Islet precursor cell (in vitro differentiated cells): Measurements from ENCODE around the gene MERTK.
"Not testable (repeated sequence)": the region's sequence is repeated elsewhere in the genome, so short reads cannot be mapped to it uniquely, and the experiment has no call there.

ENCODE experiments used
- DNase-seq: peaks from one replicate; pipeline ENCODE4 v3.0.0-alpha.2; 2018

Gene MERTK

DNA sequence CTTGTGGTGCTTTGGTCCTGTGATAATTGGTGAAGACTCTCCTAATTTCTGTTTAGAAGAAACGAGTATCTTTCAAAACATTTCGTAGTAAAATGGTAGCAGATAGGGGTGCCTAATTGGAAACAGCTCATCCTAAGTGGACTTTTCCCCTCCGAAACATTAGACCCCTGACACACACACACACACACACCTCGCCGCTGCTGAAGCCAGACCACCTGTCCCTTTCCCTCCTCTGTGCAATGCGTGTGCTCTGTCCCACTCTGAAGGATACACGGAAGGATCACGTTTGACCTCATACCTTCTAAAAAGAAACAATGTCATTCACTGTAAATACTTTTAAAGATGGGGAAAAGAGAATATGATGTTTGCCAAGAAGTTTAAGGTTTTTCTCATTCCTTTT lies 120.4 kb downstream of the MERTK start:
- DNase-seq, result no peak

DNA sequence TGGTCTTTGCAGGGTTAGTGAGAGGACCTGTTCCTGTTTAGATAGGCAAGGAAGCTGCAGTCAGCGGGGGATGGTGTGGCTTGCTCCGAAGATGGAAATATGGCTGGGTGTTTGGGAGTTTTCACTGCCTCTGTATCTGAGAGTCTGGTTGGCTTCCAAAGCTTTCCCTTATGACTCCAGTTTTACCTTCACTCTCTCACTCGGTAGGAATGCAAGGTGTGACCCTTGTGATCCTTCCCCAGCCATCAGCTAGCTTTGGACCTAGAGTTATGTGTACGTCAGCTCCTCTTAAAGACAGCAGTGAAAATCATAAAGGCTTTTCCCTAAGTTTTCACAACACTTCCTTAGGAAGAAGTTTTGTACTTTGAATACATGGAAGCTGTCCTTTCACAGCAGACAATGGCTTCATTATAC lies 121.2 kb downstream of the MERTK start:
- DNase-seq, result no peak

DNA sequence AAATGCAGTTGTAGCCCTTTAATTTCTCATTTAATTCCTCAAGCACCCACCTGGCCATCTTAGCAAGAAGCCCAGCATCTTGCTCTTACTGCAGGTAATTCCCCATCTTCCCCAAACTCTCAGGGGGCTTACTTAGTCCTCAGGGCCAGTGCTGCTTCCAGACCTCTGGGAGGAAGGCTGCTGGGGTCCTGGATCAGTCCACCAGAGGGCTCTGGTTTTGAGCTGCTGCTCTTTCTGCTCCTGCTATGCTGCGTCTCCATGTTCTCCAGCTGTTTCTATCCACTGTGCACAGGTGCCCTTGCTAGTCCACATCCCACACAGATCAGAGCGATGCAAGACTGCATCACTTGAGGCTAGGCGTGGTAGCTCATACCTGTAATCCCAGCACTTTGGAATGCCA lies 122.2 kb downstream of the MERTK start:
- peak; percentile 61 for DNase-seq

DNA sequence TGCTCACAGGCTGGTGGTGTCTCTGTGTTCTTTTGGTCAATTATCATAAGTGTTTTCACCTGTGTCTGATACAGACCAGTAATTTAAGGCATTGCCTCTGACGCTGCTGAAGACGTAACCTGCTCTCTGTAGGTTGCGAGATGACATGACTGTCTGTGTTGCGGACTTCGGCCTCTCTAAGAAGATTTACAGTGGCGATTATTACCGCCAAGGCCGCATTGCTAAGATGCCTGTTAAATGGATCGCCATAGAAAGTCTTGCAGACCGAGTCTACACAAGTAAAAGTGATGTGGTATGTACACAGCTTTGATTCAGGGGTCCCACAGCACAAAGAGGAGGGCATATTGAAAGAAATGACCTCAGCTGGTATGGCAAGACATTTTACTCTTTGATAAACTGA lies 122.9 kb downstream of the MERTK start:
- DNase-seq, result peak; percentile 62

DNA sequence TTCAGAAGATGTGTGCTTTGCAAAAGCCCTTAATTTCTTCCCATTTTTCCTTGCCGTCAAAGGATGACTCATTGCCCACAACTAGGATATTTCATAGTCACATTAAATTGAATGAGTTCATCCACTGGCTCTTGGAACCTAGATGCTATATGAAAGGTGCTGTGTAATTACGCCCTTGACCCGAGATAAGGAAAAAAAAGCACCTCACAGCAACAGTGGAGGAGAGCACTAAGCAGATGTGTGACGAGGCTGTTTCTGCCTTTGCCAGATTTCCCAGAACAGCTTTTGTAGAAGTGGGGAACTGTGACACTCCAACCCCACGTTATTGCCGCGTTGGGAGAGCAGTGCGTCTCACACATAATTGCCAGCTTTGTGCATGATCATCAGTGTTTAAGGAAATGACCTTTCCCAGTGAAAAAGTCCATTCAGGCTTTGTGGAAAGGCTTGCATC lies 123.4 kb downstream of the MERTK start:
- DNase-seq, result no peak

DNA sequence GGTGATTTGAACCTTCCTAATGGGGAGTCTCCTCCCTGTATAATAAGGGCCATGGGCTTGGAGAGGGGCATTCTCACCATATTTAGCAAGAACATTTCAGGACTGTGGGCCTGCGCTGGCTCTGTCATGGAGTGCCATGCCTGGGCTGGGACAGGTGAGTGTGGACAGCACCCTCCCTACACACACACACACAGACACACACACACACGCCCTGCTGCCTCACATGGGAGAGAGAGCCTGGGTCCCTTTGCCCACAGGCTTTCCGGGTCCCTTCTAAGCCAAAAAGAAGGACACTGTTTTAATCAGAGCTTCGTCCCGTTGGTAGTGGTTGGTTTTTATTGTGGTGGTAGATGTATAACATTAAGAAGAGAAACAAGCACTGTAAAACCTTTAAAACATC lies 125.3 kb downstream of the MERTK start:
- no peak for DNase-seq

DNA sequence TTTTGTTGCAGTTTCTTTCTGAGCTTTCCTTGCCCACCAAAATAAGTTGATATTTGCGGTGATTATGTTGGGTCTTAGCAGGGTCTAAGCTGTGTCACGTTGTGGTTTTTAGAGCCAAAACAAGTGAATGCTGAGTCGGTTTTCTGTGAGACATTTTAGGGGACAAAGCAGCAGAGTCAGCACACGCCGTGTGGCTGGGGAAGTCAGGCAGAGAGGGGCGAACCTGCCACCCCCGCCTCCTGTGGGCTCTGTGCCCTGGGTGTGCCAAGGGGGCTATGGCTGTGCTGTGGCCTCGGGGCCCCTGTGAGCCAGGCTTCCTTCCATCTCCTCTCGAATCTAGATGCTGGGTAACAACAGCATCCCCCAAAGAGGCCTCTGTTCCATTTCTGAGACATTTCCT lies 125.8 kb downstream of the MERTK start:
- no peak for DNase-seq

DNA sequence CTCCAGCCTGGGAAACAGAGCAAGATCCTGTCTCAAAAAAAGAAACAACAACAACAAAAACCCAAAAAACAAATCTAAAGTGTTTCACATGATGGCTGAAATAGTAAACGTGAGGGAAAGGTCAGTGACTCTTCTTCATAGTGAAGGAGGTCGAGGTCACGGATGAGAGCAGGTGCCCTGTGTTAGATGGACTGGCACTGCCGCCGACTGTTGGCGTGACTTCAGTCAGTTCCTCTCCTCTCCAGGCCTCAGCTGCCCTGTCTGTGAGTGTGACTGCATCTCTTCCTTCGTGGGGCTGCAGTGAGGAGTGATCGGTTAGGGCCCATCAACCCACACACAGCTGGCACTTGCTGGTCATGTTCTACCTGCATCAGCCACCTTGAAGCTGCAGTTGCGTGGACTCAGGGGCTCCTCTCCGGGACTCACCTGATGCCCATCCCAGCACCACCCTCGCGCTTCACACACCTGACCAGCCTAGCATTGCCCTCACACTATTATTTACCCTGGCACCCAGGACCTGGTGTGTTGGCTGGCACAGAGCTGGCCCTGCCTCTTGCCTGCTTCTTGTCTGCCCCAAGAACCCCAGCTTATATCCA lies 126.6 kb downstream of the MERTK start:
- DNase-seq, result no peak

DNA sequence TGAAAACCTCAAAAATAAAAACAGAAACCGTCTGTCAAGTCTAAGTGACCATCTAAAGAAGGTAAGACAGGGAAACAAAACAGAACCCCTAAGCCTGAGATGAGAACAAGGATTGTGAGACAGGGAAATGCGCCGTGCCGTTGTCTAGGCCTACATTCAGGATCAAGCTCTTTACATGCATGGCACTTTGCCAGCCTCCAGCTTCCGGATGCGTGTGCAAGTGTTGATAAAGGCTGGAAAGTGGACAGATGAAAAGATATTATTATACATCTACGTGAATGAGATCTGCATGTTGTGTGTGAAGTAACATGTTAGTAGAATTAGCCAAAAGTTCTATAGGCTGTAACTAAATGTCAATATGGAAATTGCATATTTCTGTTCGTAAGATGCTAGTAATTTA lies 128.1 kb downstream of the MERTK start:
- no peak for DNase-seq

DNA sequence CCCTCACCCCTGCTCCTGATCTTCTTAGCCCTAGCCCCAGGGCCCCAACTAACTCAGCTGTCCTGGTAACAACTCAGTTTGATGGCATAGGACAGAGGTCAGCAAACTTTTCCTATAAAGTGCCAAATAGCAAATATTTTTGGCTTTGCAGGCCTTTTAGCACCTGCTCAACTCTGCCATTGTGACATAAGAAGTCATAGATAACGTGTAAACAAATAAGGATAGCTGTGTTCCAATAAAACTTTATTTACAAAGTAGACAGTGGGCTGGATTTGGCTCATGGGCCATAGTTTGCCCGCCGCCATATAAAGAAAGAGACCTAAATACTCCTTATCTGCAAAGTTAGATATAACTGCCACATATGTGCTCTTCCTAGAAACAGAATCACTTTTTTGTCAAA lies 129.4 kb downstream of the MERTK start:
- no peak for DNase-seq

DNA sequence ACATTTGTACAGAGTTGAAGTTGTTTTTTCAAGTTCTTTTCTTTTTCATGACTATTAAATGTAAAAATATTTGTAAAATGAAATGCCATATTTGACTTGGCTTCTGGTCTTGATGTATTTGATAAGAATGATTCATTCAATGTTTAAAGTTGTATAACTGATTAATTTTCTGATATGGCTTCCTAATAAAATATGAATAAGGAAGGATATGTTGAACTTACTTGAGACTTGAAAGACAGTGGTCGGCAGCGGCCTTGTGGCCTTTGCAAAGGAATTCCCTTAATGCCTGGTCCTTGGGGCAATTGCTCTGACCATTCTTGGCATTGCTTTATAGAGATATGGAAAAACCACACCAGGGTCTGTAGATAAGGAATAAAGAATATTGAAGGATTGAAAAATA lies 130.8 kb downstream of the MERTK start:
- no peak for DNase-seq

DNA sequence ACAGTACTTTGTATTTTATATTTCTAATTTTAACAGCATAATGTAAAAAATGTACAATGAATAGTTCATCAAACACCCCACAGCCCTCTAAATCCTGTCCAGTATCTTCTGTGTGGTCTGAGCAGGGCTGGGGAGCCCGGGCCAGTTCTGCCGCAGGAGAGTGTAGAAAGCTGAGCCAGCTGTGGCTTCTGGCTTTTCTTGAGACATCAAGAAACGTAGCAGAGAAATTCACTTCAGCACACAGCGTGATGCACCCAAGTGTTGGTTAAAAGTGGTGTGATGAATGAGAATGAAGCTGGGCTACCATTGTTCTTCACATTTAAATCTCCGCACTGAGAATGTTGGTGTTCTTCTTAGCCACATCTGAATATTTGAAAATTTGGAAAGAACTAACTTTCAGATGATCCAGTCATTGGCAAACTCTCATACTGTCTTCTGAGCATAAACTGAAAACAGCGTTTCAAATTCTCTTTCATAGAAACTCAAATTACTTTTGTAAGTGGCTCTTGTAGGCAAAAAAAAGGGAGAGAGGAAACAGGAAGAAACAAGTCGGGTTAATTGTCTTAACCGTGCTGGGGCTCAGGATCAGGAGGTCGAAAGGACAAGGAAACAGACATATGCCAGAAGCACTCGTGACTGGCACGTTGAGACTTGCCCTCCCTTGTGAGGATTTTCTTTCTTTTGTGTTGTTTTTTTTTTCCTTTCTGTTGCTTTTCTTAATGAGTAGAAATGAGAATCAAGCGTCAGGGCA lies 133.2 kb downstream of the MERTK start:
- DNase-seq, result no peak

DNA sequence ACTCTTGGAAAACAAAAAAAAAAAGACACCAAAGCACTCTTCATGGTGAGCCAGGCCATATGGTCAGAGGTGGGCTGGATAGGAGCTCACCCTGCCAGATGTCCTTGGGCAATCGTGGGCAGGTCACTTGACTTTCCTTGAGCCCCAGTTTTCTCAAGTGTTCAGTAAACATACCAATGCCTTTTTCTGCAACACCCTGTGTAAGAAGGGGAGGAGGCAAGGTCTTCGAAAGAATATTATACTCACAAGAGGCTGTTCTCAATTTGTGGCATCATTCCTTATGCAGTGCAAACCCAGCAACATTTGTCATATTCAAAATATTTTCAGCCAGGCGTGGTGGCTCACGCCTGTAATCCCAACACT lies 133.8 kb downstream of the MERTK start:
- DNase-seq, result no peak

DNA sequence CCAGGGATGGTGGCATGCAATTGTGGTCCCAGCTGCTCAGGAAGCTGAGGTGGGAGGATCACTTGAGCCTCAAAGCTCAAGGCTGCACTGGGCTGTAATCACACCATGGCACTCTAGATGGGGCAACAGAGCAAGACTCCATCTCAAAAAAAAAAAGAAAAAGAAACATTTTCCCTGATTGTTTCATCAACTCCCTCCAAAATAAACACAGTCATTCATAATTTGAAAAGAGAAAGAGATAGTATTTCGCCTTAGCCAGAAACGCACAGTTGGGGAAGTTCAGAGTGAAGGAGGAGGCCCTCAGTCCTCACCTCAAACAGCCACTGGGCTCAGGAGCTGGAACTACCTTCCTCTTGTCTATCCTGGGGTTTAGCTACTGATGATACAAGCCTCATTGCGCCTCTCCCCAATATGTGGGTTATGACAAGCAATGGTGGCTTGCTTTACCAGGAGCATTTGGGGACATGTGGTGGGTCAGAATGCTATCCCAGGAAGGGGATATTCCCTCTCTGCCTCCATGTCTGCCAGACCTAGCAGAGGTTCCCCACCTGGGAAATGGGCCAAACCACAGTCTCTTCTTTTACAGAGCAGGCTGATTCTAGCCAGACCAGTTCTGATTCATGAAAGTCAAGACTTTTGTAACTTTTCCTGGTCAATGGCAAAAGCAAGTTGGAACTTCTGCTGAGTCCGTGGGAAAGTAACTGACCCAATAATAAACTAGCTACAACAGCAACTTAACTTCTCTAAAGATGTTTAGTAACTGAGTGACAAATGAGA lies 134.5 kb downstream of the MERTK start:
- no peak for DNase-seq

DNA sequence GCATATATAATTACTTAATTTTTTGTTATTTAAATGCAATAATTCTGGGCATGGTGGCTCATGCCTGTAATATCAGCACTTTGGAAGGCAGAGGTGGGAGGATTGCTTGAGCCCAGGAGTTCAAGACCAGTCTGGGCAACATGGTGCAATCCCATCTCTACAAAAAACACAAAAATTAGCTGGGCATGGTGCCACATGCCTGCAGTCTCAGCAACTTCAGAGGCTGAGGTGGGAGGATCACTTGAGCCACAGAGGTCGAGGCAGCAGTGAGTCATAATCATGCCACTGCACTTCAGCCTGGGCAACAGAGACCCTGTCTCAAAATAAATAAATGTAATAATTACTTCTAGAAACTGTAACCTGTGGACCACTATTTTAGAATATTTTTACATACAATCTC lies 135.2 kb downstream of the MERTK start:
- DNase-seq, result no peak

DNA sequence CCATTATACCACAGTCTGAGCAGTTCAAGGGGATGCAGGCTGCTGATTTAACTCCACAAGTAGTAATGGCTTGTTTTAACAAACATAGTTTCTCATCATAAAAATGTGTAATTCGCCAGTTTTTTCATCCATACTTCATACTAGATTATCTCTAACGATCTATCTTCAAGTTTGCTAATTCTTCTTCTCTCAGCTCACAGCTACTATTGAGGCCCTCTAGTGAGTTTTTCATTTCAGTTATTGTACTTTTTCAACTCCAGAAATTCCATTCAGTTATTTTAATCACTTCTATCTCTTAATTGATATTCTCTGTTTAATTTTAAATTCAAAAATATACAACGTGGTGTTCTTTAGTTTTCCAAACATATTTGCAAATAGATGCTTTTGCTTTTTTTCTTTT lies 136.5 kb downstream of the MERTK start:
- no peak for DNase-seq

DNA sequence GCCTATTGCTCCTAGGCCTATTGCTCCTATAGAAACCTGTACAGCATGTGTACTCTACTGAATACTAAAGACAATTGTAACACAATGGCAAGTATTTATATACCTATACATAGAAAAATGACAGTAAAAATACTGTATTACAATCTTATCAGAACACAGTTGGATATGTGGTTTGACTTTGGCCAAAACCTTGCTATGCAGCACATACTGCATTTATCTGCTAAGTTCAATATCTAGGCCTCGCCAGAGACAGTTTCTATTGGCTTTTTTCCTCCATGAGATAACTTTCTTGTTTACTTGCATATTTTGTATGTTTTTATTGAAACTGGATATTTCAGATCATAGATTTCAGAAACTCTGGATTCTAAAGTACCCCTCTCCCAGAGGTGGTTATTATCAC lies 137.4 kb downstream of the MERTK start:
- DNase-seq, result no peak

DNA sequence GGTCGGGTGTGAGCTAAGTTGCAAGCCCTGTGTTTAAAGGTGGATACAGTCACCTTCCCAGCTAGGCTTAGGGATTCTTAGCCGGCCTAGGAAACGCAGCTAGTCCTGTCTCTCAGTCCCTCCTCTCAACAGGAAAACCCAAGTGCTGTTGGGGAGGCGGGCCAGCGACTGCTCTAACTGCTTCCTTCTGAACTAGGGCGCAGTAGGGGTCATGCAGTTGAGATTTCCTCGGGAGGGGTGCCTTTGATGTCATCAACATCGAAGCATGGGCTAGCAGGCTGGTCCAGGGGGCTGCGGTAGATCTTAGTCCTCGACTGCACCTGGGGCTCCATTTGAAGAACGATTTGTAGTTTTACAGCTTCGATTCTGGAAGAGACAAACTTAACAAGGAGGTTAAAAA lies 141.1 kb downstream of the MERTK start:
- not testable (repeated sequence) for DNase-seq

DNA sequence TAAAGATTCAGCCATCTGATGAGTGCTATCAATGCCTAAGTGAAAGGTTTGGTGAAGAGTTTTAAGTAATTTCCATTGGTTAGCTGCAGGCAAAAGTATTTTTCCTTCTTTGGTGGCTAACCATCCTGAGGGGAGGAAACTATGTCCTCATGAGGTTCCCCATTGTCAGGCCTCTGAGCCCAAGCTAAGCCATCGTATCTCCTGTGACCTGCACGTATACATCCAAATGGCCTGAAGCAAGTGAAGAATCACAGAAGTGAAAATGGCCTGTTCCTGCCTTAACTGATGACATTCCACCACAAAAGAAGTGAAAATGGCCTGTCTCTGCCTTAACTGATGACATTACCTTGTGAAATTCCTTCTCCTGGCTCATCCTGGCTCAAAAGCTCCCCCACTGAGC lies 141.7 kb downstream of the MERTK start:
- not testable (repeated sequence) for DNase-seq

DNA sequence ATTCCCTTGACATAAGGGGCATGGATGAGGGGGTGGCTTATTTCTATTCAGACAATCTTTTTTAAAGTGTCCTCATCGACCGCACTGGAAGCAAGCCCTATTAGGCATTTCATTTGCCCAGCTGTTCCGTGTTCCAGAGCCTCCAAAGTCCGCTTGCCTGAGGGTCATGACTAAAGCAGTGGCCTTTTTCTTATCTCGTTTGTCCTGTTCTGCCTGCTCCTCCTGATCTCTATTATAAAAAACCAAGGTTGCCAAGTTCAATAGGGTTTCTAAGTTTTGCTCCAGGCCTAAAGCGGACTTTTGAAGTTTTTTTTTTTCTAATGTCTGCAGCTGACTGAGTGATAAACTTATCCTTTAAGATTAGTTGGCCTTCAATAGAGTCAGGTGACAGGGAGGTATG lies 143.1 kb downstream of the MERTK start:
- peak; percentile 87 for DNase-seq

DNA sequence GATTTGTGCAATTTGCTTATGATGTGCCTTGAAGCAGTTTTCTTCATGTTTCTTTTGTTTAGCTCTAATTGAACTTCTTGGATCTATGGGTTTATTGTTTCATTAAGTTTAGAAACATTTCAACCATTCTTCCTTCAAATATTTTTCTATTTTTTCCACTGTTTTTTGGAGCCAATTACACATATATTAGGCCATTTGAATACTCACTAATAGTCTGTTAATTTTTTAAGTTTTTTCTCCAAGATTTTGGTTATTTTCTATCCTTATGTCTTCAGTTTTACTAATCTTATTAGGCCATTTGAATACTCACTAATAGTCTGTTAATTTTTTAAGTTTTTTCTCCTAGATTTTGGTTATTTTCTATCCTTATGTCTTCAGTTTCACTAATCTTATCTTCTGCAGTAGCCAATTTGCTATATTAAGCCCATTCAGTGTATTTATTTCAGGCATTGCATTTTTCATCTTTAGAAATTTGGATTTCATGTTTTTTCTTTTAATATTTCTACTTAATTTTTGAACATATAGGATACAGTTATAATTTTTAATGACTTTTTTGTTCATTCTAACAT lies 147.1 kb downstream of the MERTK start:
- no peak for DNase-seq

DNA sequence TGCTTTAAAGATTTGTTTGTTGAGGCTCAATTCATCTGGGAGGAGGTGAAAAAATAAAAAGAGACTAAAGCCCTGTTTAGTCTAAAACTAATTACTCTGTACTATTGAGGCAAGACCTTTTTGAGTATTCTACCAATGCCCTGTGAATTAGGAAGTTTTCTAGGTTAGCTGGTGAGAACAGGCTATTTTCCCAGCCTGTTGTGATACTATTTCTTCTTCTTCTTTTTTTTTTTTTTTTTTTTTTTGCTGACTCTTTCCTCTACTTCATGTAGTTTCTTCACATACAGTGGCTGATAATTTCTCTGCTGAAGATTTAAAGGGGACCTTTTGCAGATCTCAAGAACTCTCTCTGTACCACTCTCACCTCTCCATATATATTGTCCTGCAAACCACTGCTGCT lies 147.8 kb downstream of the MERTK start:
- DNase-seq, result no peak

DNA sequence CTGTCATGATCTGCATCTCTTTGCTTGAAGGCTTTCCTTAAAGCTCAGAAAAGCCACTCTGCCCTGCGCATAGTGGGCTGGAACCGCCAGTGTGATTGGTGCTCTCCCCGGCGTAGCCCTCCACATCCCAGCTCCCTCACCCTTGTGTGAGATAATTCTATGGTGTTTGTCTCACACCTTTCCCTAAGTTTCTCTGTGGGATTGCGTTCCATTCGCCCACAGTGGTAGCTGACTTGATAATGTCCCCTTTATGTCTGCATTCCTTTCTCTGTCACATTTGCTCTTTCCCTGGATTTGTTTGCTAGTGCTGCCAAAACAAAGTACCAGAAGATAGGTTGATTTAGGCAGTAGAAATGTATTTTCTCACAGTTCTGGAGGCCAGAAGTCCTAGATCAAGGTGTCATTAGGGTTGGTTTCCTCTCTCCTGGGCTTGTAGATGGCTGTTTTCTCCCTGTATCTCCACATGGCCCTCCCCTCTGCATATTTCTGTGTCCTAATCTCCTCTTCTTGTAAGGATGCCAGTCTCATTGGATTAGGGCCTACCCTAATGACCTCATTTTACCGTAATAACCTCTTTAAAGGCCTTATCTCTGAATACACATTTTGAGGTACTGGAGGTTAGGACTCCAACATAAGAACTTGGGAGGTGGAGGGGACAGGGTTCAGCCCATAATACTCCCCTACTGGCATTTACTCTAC lies 149.3 kb downstream of the MERTK start:
- DNase-seq, result no peak
